AG10803 (cell line): ENCODE data around the gene PFKP.

Source experiments
- DNase-seq: peaks from one replicate; pipeline ENCODE4 v3.0.0; 2010; ENCODE audit warnings: low read depth
- H3K4me3 ChIP-seq: 2 replicates; pipeline ENCODE4 v1.5.1; 2011; ENCODE audit warnings: mild to moderate bottlenecking, low read length, control low read depth
- CTCF ChIP-seq: conservative IDR thresholded peaks from 2 replicates; pipeline ENCODE4 v1.5.1; 2011; ENCODE audit warnings: mild to moderate bottlenecking, low read length, control low read depth, inconsistent platforms

PFKP gene

GRCh38 chr10:3142146-3142875 is 75.0 kb downstream of the PFKP start:
- H3K4me3 ChIP-seq = no peak overlapping the region
- TF ChIP-seq CTCF = no peak
- no peak for DNase-seq

GRCh38 chr10:3143366-3143765 is 76.0 kb downstream of the PFKP start:
- no peak for DNase-seq
- no peak overlapping the region for H3K4me3 ChIP-seq
- no peak for TF ChIP-seq CTCF

- DNase-seq = no peak
- no peak for TF ChIP-seq CTCF
- no peak overlapping the region for H3K4me3 ChIP-seq
These were observed 76.6 kb downstream of the PFKP start for GRCh38 chr10:3143791-3144434.

GRCh38 chr10:3145366-3145765 is 78.0 kb downstream of the PFKP start:
- H3K4me3 ChIP-seq = no peak overlapping the region
- no peak for TF ChIP-seq CTCF
- DNase-seq = no peak

- DNase-seq = no peak
- TF ChIP-seq CTCF = no peak
- no peak overlapping the region for H3K4me3 ChIP-seq
These were observed 78.9 kb downstream of the PFKP start for GRCh38 chr10:3146289-3146688.

- no peak overlapping the region for H3K4me3 ChIP-seq
- TF ChIP-seq CTCF = no peak
- no peak for DNase-seq
These were observed 79.9 kb downstream of the PFKP start for GRCh38 chr10:3147117-3147820.
